ENCODE data around the gene GLT6D1.

- TF ChIP-seq POLR2A (IDR thresholded peaks at IDR 0.05) (no peak), CTCF (IDR thresholded peaks at IDR 0.05) (no peak)
Measured at GRCh38 chr9:135676891-135677290, 37.6 kb upstream of the GLT6D1 start.

All from testis (tissue), 2 donors.